GM11168 (cell line): Measurements from ENCODE around the gene S1PR5.
"Not testable (repeated sequence)": the region's sequence is repeated elsewhere in the genome, so short reads cannot be mapped to it uniquely, and the experiment has no call there.

Experiments
- in situ Hi-C: fragments of 300-500 bp; cut with MboI; formaldehyde crosslinking; loops from one replicate; pipeline ENCODE4 v1.12.0; 2022; ENCODE audit warnings: low sequenced_read_pairs; ENCODE audit not compliant: unreplicated experiment

Gene S1PR5

GRCh38 chr19:10517361-10517759 is at the start of gene S1PR5:
TSS of gene S1PR5 (minus strand) at chr19:10517447. CDS start at chr19:10515011, 2,436 bp downstream.
- in situ Hi-C loops, result no loop called here

- in situ Hi-C loops, result no loop called here
Observed at GRCh38 chr19:10566658-10567410, 49.6 kb upstream of the S1PR5 start.

DNA sequence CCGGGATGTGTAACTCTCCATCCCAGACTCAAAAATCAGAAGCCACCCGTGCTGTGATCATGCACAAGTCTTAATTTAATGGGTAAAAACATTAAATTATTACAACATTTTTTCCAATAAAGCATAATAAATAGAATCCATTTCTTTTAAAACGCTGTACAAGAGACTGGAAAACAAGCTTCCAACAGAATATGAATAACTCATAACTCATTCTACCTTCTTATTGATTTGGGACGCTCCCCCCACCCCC is 49.1 kb upstream of the S1PR5 start:
- in situ Hi-C loops, result no loop called here

GRCh38 chr19:10565567-10566407 is 48.5 kb upstream of the S1PR5 start, which contains the start of gene KRI1:
TSS of gene KRI1 (minus strand) at chr19:10566010. CDS start at chr19:10565999, 11 bp downstream.
- in situ Hi-C loops, result no loop called here

- in situ Hi-C loops, result no loop called here
Observed at GRCh38 chr19:10565028-10565566, 47.9 kb upstream of the S1PR5 start.

DNA sequence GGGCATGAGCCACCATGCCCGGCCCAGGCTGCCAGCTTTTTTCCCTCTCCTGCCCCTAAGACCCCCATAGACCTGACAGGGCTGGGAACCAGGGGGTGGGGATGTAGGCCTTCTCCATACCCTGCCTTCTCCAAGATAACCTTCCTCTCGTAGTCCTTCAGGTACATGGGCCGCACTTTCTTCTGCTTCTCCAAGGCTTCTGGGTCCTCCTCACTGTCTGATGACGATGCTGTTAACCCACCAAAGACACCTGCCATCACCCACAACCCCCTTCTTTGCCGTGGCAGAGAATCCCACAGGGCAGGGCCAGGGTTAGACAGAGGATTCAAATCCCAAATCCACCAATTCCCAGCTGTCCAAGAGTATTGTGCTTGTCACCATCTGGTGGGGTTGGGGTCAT is 45.4 kb upstream of the S1PR5 start:
- in situ Hi-C loops, result no loop called here

DNA sequence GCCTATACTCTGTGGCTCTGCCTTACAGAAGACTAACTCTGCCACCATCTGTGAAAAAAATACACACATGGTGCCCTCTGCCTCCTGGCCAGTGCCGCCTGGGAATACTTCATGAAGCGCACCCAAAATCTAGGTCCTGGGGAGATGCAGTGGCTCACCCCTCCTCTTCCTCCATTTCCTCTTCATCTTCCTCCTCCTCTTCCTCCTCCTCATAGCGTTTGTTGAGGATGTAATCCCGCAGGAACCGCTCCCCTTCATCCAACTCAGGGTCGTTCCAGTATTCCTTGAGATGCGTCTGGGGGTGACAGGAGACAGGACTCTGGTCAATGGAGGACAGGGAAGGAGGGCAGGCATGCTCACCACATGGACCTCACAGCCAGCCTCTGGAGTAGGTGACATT is 42.9 kb upstream of the S1PR5 start:
- in situ Hi-C loops, result no loop called here

DNA sequence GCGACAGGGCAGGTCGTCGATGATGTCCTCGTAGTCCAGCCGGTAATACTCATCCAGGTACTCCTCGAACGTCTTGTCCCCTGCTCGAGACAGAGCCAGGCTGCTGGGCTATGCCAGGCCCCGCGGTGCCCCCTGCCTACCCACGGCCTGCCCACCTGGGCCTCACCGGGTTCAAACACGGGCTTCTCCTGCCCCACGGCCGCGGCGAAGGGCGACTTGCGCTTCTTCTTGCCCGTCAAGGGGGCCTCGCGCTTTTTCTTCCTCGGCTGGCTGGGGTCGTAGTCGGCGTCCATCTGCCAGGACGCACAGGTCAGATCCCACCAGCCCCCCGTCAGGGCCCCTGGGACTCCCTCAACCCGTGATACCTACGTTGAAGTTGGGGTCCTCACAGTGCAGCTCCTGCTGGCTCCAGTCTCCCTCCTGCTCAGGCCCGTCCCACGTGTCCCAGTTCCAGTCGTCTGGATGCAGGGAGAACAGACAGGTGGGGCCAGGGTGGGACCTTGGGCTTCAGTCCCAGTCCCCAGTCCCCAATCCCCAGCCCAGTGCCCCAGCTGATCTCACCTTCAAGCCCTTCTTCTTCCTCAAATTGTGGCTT is 40.5 kb upstream of the S1PR5 start:
- in situ Hi-C loops, result no loop called here

- in situ Hi-C loops, result no loop called here
Observed at GRCh38 chr19:10555610-10555973, 38.3 kb upstream of the S1PR5 start.

DNA sequence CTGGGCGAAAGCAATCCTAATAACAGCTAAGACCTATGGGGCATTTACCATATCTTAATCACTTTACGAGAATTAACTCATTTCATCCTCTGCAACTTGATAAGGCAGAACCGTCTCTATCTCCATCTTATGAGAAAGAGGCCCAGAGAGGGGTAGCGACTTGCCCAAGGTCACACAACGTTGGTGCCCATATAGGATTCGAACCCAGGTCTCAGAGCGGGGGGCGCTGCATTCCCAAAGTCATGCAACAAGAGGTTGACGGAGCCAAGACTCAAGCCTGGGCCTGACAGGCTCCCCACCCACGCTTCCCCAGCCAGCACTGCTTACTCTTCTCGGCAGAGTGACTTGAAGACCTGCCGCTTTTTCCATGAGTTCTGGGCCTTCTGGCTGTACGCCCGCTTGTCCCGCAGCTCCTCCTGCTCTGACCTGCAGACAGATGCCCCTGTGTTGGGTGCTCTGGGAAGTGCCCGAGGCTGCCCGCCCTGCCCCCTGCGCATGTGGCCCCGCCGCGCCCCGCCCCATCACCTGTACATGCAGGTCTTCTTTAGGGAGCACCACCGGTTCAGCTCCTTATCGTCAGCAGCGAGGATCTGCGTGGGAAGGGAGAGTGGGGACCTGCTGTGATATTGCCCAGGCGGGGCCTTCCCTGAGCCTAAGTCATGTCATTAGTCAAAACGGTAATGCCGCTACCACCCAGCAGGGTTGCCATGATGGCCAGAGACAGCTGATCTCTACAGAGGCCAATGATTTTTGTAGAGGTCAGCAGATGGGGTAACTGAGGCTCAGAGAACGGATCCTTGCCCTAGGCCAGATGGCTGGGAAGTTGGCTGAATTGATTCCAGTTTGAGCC is 37.7 kb upstream of the S1PR5 start:
- in situ Hi-C loops, result no loop called here

DNA sequence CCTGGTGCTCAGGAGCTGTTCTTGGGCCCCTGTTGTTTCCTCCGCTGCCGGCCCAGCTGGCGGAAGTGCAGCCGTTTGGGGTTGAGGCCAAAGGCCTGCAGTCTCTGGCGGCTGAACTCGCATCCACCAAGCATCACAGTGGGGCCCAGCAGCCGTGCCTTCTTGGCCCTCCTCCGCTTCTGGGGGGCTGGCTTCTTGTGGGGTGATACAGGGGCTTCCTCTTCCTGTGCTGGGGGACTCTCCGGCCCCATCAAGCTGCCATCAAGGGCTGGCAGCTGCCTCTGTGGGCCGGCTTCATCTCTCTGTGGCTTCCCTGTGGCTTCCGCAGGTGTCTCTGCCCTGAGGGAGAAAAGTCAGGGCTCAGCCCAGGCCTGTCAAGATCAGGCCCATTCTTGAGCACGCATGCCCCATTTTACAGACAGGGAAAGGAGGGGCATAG is 36.7 kb upstream of the S1PR5 start:
- in situ Hi-C loops, result no loop called here

DNA sequence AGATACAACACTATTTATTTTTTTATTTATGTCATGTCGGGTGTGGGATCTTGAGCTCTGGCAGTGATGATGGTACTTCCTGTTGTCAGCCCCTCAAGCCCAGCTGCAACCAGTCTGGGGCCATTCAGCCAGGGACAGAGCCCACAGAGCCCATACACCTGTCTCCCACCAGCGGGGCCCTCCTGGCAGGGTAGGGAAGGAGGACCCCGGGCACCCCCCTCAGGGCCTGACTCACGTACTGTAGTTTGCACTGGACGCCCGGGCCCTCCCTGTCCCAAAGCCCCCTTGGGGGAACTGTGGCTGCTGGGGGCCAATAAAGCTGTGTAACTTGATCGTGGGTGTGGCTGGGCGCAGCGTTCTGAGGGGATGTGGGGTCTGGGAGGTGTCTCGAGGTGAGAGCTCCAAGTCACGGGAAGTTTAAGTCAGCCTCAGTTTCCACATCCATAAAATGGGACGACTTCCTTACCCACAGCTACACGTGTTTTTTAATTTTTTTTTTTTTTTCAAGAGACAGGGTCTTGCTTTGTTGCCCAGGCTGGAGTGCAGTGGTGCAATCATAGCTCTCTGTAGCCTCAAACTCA is 35.9 kb upstream of the S1PR5 start:
- in situ Hi-C loops, result no loop called here

DNA sequence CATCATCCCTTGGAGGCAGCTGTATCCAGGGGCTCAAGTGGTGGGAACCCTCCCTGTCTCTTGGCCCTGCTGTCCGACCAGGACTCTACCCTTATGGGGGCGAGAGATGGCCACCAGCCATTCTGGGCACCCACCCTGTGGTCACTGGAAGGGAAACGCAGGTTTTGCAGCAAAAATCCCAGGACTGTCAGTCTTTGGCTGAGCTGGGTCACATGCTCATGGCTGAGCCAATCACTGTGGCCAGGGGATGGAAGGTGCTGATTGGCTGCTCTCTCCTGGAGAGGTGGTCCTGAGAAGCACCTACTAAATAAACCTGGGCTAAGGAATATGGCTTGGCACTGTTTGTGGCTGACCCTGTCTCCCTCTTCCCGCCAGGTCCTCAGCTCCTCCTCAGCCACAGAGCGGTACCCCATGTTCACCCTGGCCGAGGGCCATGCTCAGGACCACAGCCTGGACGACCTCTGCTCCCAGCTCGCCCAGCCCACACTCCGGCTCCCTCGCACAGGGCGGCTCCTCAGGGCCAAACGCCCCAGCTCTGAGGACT is 35.3 kb upstream of the S1PR5 start:
- in situ Hi-C loops, result no loop called here

- in situ Hi-C loops, result no loop called here
Observed at GRCh38 chr19:10551698-10552301, 34.6 kb upstream of the S1PR5 start.

GRCh38 chr19:10551006-10551405 is 33.8 kb upstream of the S1PR5 start:
- in situ Hi-C loops, result not testable (repeated sequence)

DNA sequence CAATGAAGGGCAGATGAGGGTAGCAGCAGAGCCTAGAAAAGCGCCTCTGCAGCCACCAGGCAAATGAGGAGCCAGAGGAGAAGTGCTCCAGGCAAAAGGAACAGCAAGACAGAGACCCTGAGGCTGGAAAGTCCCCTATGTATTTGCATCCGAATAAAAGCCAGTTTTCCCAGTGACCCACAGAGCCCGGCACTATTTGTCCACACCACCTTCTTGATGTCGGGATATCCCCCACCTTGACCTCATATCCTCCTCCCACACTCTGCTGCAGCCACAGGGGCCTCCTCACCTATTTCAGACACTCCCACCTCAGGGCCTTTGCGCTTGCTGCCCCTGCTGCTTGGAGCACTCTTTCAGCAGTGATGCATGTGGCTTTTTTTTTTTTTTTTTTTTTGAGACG is 33.1 kb upstream of the S1PR5 start:
- in situ Hi-C loops, result no loop called here

- in situ Hi-C loops, result no loop called here
Observed at GRCh38 chr19:10549733-10550132, 32.5 kb upstream of the S1PR5 start.

- in situ Hi-C loops, result no loop called here
Observed at GRCh38 chr19:10548746-10549276, 31.6 kb upstream of the S1PR5 start.

DNA sequence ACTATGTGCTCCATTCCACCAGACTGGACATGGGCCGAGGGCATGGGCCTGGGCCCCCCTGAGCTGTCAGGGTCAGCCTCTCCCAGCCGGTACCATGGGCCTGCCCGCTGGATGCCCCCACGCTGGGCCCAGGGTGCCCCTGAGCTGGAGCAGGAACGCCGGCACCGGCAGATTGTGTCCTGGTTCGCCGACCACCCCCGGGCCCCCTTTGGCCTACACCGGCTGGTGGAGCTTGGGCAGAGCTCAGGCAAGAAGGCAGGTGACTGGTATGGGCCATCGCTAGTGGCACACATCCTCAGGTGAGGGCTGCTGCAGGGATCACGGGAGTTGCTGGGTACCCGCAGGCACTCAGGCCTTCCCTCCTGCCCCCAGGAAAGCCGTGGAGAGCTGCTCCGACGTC is 29.6 kb upstream of the S1PR5 start:
- in situ Hi-C loops, result no loop called here
